Mesodermal cell (in vitro differentiated cells): ENCODE results near the gene IKZF1.

Experiments used
- H3K27ac ChIP-seq: 2 replicates; pipeline ENCODE4 v1.7.0; 2013; ENCODE audit warnings: mild to moderate bottlenecking, low read depth, low read length, moderate library complexity; ENCODE audit not compliant: severe bottlenecking
- H3K36me3 ChIP-seq: 2 replicates; pipeline ENCODE4 v1.7.1; 2013; ENCODE audit warnings: mild to moderate bottlenecking, low read length, moderate library complexity; ENCODE audit not compliant: control insufficient read depth, insufficient read depth
- H3K4me1 ChIP-seq: one replicate; pipeline ENCODE4 v1.7.1; 2013; ENCODE audit warnings: mild to moderate bottlenecking, low read length; ENCODE audit not compliant: insufficient read depth, control insufficient read depth, poor library complexity, severe bottlenecking
- H3K4me3 ChIP-seq: 2 replicates; pipeline ENCODE4 v1.7.0; 2013; ENCODE audit warnings: low read length, control low read depth, mild to moderate bottlenecking; ENCODE audit not compliant: insufficient read depth, poor library complexity, severe bottlenecking; ENCODE audit errors: extremely low read depth
- H3K9me3 ChIP-seq: 2 replicates; pipeline ENCODE4 v1.7.1; 2013; ENCODE audit warnings: mild to moderate bottlenecking, low read length, moderate library complexity; ENCODE audit not compliant: control insufficient read depth
- WGBS, 2 experiments: methylation state at CpG; one replicate each; pipeline ENCODE4 v1.1.5; 2013; ENCODE audit warnings: missing lambda C conversion rate in 2 of 2; ENCODE audit not compliant: insufficient coverage in 2 of 2; 5-methylcytosine and 5-hydroxymethylcytosine counted together

Gene IKZF1

DNA sequence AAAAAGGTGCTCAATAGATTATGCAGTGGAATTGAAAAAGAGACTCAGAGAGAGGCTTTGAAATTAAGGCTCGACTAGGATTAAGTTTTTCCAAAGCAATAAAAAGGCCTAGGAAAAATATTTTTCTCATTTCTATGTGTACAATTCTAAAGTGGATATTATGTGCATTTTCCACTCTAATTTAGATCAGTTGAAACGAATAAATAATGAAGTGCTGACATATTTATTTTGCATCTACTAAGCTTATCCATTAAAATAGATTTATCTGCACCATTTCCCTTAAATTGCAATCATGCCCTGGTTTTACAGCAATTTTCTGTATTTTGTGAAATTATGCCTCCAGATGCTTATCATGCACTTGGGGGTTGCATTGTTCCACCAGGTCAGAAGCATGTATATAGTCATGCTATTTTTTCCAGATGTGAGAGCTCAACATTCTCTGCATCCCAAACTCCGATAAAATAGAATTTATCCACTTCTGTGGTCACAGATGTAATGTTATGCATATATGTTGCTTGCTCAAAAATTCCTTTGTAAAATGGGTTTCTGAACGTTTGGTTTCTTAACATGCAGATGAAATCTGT is 127.3 kb downstream of the IKZF1 start:
- H3K36me3 ChIP-seq, result no peaks in the 10 kb centered on the region
- WGBS, 2 experiments, result no CpG with 5 or more reads among the region's 4 CpGs
- H3K9me3 ChIP-seq, result no peaks in the 10 kb centered on the region
- H3K4me1 ChIP-seq, result no peaks in the 10 kb centered on the region
- no peak overlapping the region for H3K27ac ChIP-seq
- no peak overlapping the region for H3K4me3 ChIP-seq

DNA sequence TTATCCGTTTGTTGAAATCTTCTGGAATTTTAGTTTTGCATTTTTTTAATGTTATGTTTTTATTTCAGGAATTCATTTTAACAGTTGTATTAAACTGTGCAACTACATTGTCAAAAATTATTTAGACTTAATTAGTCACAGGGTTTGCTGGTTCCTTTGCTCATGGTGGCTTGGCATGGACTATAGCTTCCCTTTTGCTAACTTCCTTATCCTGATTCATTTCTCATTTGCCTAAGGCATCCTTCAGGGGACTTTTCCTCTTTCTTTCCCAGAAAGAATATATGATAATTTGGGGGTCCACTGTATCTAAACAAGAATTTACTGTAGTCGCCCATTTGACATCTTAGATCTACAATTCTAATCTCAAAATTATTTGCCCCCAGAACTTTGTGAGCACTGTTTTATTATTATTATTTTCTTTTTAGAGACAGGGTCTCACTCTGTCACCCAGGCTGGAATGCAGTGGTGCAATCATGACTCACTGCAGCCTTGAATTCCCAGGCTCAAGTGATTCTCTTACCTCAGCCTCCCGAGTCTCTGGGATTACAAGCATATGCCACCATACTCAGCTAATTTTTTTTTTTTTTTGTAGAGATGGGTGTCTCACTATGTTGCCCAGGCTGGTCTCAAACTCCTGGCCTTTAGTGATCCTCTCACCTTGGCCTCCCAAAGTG is 131.8 kb downstream of the IKZF1 start:
- H3K27ac ChIP-seq, result peak overlapping the region; percentile 84
- H3K4me3 ChIP-seq, result no peak overlapping the region
- peaks cover 15% of the 10 kb centered on the region for H3K36me3 ChIP-seq
- H3K4me1 ChIP-seq, result no peaks in the 10 kb centered on the region
- WGBS, 2 experiments, result no CpG with 5 or more reads among the region's 3 CpGs
- H3K9me3 ChIP-seq, result no peaks in the 10 kb centered on the region

DNA sequence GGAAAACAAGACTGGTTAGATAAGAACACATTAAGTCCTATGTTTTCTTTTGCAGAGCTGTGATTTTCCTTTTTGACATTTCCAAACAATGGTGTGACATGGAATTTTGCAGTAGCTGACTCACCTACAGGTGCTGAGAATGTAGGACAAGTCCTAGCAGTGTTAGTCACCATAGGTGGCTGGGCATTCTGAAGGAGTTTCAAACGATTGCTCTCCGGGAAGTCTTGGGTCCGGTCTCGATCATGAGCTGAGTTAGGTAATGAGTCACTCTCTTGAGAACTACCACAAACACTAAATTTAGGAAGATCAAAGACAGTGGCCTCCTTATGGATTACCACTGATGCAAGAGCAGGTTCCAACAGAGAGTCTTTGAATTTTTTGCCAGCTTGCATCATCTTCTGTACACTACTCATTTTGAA is 142.0 kb downstream of the IKZF1 start:
- Histone ChIP-seq H3K4me3 (no peak overlapping the region), H3K4me1 (peaks cover 18% of the 10 kb centered on the region), H3K36me3 (peaks cover 9% of the 10 kb centered on the region), H3K9me3 (no peaks in the 10 kb centered on the region), H3K27ac (no peak overlapping the region)
- 74 to 78% methylated on average over 3 of the region's 4 CpGs for WGBS, 2 experiments

DNA sequence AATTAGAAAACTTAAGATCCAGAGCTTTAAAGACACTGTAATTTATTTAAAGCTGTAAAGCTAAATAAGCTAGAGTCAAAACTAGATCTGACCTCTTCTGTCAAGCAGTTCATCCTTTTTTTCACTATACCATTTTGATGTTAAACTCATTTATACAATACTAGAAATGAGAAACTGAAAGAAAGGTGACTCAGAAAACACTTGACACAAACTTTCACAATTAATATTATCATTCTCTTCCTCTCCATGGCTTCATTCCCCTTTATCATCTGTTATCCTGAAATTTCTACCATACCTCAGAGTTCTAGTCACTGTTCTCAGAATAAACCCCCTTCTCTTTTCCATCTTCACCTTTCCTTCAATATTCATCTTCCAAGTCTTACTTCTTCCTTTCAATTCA is 144.3 kb downstream of the IKZF1 start:
- peaks cover 9% of the 10 kb centered on the region for H3K36me3 ChIP-seq
- H3K4me1 ChIP-seq, result peaks cover 18% of the 10 kb centered on the region
- no peak overlapping the region for H3K27ac ChIP-seq
- H3K9me3 ChIP-seq, result no peaks in the 10 kb centered on the region
- H3K4me3 ChIP-seq, result peak overlapping the region; percentile 63

DNA sequence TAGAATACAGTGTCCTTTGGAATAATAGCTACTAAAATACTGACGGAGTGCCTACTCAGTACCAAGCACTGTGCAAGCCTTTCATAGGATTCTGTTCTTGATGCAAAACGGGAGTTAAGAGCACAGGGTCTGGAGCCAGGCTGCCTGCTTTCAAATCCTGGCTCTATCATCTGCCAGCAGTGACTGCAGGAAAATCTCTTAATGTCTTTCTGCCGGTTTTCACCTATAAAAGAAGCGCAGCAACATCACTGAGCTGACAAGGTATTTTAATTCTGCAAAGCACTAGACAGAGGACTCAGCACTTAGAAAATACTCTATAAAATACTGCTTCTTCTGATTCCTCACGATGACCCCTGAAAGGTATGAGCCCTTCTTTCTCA is 145.0 kb downstream of the IKZF1 start:
- Histone ChIP-seq H3K9me3 (no peaks in the 10 kb centered on the region), H3K36me3 (peaks cover 9% of the 10 kb centered on the region), H3K4me3 (peak overlapping the region; percentile 63), H3K27ac (no peak overlapping the region), H3K4me1 (peaks cover 18% of the 10 kb centered on the region)
- WGBS, 2 experiments, result 23 to 40% methylated on average over 4 to 5 of the region's 5 CpGs

DNA sequence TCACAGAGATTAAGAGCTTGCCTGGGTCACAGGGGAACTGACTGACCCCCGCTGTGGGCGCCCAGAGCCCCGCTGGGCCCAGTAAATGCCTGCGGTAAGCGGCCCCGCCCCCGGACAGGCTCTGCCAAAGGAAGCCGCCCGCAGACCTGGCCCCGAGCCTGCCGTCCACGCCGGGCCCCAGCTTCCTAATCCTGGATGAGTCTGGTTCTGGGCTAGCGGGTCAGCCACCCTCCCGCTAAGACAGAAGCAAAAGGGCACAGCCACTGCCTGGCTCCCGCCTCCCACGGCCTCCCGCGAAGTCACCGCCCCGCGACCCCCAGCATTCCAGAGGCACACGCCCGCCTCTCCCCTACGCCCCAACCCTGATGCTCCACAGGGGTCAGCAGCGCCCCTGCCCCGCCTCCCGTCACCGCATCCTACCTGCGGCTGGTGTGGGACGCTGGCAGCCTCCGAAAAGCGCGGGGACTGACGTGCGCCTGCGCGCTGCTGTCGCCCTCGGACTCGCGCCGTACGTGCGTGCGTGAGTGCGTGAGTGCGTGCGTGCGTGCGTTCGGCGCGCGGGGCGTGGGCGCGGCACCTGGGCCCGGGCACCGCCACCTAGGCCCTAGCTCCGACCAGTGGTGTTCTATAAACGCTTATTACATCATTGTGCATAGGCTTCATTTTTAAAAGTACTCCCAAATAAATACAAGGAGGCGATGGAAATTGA is 145.5 kb downstream of the IKZF1 start, which contains the start of gene FIGNL1:
FIGNL1 (minus strand) TSS at position 470 of the 709 bp plus-strand sequence. CDS start 3,063 bp downstream, outside the sequence.
- WGBS, 2 experiments, result 6 to 7% methylated on average over 30 to 45 of the region's 63 CpGs
- Histone ChIP-seq H3K4me1 (peaks cover 18% of the 10 kb centered on the region), H3K27ac (no peak within 1 kb of the TSS)

DNA sequence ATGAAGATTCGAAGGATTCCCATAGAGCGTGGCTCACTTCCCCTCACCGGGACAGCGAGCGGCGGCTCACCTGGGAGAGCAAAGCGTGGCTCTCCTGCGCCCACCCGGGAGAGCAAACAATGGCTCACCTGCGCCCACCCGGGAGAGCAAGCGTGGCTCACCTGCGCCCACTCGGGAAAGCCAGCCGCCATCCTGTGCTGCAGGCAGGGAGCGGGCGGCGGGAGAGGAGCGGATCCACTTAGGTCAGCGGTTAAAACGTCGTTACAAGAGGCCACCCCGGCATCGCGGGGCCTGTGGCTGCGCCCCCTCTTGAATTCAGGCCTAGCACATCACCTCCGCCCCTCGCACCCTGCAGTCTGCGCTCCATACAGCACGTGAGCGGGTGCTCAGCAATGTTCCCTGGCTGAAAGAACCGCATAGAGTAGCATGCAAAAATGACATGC is 146.1 kb downstream of the IKZF1 start:
- H3K4me3 ChIP-seq, result peak overlapping the region; percentile 63
- H3K9me3 ChIP-seq, result no peaks in the 10 kb centered on the region
- 91 to 93% methylated on average over 27 to 32 of the region's 32 CpGs for WGBS, 2 experiments
- peaks cover 5% of the 10 kb centered on the region for H3K36me3 ChIP-seq
- H3K27ac ChIP-seq, result no peak overlapping the region
- peaks cover 18% of the 10 kb centered on the region for H3K4me1 ChIP-seq

More for the DNA sequence above, 145.5 kb downstream of the IKZF1 start, which contains the start of gene FIGNL1:
- no peaks in the 10 kb centered on the region for H3K9me3 ChIP-seq
- peak within 1 kb of the TSS; percentile 63 for H3K4me3 ChIP-seq
- H3K36me3 ChIP-seq, result peaks cover 9% of the 10 kb centered on the region
